BLaER1 (cell line): Measurements from ENCODE around the gene HOXD8.

Experiments used
- H3K27ac ChIP-seq: shearing (Covaris generic); formaldehyde crosslinking; 2 replicates; pipeline ENCODE4 v1.8.1; 2022
- H3K27me3 ChIP-seq: shearing (Covaris generic); formaldehyde crosslinking; 2 replicates; pipeline ENCODE4 v1.8.1; 2022
- H3K36me3 ChIP-seq: shearing (Covaris generic); formaldehyde crosslinking; 2 replicates; pipeline ENCODE4 v1.8.1; 2022
- H3K4me1 ChIP-seq: shearing (Covaris generic); formaldehyde crosslinking; 2 replicates; pipeline ENCODE4 v1.8.1; 2022
- H3K4me2 ChIP-seq: shearing (Covaris generic); formaldehyde crosslinking; 2 replicates; pipeline ENCODE4 v1.8.1; 2022
- H3K4me3 ChIP-seq: shearing (Covaris generic); formaldehyde crosslinking; 2 replicates; pipeline ENCODE4 v1.8.1; 2022
- H3K9ac ChIP-seq: shearing (Covaris generic); formaldehyde crosslinking; 2 replicates; pipeline ENCODE4 v1.8.1; 2022
- H3K9me3 ChIP-seq: shearing (Covaris generic); formaldehyde crosslinking; 2 replicates; pipeline ENCODE4 v1.8.1; 2022
- H4K20me1 ChIP-seq: shearing (Covaris generic); formaldehyde crosslinking; 2 replicates; pipeline ENCODE4 v1.8.1; 2022
- Cebpa-rat ChIP-seq: shearing (Covaris generic); IDR thresholded peaks from 2 replicates; pipeline ENCODE4 v1.8.1; 2022

The HOXD8 gene

DNA sequence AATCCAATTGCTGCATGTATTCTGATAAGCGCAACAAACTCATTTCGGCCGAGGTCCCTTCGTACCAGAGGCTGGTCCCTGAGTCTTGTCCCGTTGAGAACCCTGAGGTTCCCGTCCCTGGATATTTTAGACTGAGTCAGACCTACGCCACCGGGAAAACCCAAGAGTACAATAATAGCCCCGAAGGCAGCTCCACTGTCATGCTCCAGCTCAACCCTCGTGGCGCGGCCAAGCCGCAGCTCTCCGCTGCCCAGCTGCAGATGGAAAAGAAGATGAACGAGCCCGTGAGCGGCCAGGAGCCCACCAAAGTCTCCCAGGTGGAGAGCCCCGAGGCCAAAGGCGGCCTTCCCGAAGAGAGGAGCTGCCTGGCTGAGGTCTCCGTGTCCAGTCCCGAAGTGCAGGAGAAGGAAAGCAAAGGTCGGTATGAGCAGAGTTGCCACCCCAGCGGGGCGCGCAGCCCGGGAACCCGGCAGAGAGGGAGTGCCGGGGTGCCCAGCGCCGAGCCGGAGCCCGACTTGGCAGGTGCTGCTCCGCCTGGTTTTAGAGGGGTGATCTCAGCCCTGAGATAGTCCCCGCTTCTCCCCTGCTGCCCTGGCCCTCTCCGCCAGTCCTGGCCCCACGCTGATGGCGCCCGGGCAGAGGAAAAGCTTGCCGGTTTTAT lies 12.2 kb upstream of the HOXD8 start:
- Histone ChIP-seq H3K4me2 (no peak overlapping the region), H3K9ac (no peak overlapping the region), H3K36me3 (no peaks in the 10 kb centered on the region), H3K4me1 (no peaks in the 10 kb centered on the region), H3K27me3 (peaks cover 100% of the 10 kb centered on the region), H3K27ac (no peak overlapping the region), H3K4me3 (0 out of 2 replicates have a peak overlapping the region, but pooled peaks have one; percentile 2), H3K9me3 (peaks cover 74% of the 10 kb centered on the region), H4K20me1 (peaks cover 90% of the 10 kb centered on the region)
- no peak for TF ChIP-seq Cebpa-rat

DNA sequence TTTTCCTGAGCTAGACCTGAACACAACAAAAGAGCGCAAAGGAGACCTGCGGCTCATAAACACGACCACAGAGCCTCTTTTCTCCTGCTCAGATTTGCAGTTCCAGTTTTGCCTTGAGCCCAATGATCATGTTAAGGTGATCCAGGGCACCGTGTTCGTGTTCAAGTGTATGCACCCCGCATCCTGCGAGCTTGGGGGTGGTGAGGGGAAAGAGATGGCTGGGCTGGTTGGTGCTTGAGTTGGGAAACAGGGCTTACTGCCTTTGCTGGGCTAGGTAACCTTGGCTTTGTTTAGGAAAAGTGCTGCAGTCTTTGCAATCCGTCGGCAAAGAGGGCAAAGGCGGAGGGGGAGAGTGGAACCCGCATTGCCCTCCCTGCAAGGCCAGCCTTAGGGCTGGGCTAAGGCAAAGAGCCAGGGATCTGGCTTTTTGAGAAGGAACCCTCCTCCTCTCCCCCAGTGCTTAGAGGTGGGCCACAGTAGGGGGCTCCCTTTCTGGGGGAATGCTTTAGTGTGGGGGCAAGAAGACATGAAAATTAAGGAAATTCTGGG lies 11.6 kb upstream of the HOXD8 start:
- Histone ChIP-seq H3K4me2 (no peak overlapping the region), H3K9me3 (peaks cover 74% of the 10 kb centered on the region), H3K27ac (no peak overlapping the region), H4K20me1 (peaks cover 90% of the 10 kb centered on the region), H3K9ac (no peak overlapping the region), H3K36me3 (no peaks in the 10 kb centered on the region), H3K4me3 (0 out of 2 replicates have a peak overlapping the region, but pooled peaks have one; percentile 2), H3K4me1 (no peaks in the 10 kb centered on the region), H3K27me3 (peaks cover 100% of the 10 kb centered on the region)
- no peak for TF ChIP-seq Cebpa-rat

DNA sequence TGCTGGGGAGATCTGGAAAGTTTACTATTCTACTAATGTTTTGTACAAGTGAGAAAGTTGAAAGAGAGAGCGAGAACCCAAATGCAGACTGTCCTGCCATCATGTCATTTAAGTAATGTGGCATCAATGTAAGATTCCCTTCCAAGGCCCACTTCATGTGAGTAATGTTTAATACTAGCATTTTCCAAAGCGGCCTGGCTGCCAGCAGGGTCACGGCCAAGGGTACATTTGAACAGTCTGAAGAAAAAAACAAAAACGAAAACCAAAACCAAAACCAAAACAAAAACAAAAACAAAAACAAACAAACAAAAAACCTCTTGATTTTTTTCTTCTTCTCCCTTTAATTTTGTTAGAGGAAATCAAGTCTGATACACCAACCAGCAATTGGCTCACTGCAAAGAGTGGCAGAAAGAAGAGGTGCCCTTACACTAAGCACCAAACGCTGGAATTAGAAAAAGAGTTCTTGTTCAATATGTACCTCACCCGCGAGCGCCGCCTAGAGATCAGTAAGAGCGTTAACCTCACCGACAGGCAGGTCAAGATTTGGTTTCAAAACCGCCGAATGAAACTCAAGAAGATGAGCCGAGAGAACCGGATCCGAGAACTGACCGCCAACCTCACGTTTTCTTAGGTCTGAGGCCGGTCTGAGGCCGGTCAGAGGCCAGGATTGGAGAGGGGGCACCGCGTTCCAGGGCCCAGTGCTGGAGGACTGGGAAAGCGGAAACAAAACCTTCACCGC lies 10.7 kb upstream of the HOXD8 start:
- no peak for TF ChIP-seq Cebpa-rat
- no peaks in the 10 kb centered on the region for H3K36me3 ChIP-seq
- H3K9ac ChIP-seq: no peak overlapping the region
- no peaks in the 10 kb centered on the region for H3K4me1 ChIP-seq
- no peak overlapping the region for H3K4me3 ChIP-seq
- peaks cover 93% of the 10 kb centered on the region for H4K20me1 ChIP-seq
- no peak overlapping the region for H3K4me2 ChIP-seq
- H3K27me3 ChIP-seq: peaks cover 100% of the 10 kb centered on the region
- no peak overlapping the region for H3K27ac ChIP-seq
- peaks cover 78% of the 10 kb centered on the region for H3K9me3 ChIP-seq

DNA sequence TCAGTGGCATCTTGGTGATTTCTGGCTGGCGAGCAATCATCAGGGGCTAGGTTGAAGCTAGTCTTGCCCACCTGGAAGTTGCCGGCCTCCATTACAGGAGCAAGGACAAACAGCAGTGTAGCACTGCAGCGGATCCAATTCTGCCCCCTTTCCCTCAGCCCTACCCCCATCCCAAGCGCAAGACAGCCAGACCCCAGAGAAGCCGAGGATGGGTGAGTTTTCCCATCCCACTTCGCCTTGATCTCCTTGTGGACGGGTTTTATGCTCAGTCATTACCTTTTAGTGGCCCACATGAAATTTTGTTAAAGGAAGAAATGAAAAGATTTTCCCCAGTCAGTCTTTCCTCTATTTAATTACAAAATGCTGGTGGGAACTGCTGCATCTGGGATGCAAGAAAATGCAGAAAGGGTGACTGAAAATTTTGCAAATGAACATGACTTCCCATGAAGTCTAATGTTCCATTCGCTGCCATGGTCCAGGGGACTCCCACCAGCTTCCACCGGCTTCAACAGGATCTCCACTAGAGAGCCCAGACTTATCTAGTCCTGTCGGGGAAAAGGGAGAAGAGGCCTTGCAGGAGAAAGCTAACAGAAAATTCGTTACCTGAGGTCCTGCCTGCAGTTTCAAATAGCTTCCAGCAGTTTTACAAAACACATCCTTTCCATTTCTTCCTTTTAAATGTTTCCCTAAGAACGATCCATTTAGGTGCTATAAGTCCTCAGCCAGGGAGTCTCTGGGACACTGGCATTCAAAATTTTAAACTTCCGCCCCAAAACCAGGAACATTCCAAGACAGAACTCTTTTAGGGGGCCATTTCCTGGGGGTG lies 8.9 kb upstream of the HOXD8 start:
- Histone ChIP-seq H3K27me3 (peaks cover 100% of the 10 kb centered on the region), H3K4me3 (no peak overlapping the region), H3K4me1 (no peaks in the 10 kb centered on the region), H3K9me3 (peaks cover 67% of the 10 kb centered on the region), H3K27ac (no peak overlapping the region), H3K4me2 (no peak overlapping the region), H4K20me1 (peaks cover 96% of the 10 kb centered on the region), H3K9ac (no peak overlapping the region), H3K36me3 (no peaks in the 10 kb centered on the region)
- no peak for TF ChIP-seq Cebpa-rat

DNA sequence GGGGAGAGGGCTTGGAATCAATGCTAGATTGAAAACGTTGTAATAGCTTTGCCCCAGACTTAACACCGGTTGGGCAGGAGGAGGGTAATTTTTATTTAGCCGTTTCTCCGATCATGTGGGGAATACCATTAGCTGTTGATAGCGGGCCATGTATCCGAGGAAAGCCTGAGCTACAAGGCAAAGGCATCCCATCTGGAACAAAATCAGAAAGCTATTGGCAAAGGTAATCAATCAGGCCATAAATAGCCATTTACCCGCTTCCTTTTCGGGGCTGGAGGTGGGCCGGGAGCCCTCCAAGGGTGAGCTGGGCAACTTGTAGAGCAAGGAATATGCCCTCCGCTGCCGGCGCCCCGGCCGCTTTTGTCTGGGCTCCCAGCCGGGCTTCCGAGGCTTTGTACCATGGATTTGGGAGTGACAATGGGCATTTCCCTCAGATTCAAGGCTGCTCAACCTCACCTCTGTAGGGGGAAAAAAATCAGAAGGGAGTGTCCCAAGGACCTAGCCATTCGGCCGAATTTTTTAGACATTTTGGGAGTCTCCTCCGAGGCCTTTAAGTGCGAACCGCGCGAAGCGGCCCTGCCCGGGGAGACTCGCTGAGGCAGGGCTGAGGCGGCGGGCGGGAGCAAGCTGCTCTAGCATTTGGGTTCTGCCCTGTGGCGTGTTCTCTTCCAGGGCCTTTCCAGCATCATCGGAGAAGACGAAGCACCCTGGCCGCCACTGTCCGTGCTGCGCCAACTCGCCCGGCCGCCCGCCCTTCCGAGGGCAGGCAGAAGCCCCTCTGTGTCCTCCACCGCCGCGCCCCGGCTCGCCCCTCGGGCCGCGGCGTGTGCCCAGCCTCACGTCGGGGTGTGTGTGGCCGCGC lies 8.1 kb upstream of the HOXD8 start:
- Histone ChIP-seq H4K20me1 (peaks cover 96% of the 10 kb centered on the region), H3K4me3 (no peak overlapping the region; the same call in 1 of the 2 replicates), H3K4me1 (no peaks in the 10 kb centered on the region), H3K27me3 (peaks cover 100% of the 10 kb centered on the region), H3K9ac (no peak overlapping the region), H3K4me2 (no peak overlapping the region), H3K9me3 (peaks cover 59% of the 10 kb centered on the region), H3K36me3 (no peaks in the 10 kb centered on the region), H3K27ac (no peak overlapping the region)
- TF ChIP-seq Cebpa-rat: no peak

DNA sequence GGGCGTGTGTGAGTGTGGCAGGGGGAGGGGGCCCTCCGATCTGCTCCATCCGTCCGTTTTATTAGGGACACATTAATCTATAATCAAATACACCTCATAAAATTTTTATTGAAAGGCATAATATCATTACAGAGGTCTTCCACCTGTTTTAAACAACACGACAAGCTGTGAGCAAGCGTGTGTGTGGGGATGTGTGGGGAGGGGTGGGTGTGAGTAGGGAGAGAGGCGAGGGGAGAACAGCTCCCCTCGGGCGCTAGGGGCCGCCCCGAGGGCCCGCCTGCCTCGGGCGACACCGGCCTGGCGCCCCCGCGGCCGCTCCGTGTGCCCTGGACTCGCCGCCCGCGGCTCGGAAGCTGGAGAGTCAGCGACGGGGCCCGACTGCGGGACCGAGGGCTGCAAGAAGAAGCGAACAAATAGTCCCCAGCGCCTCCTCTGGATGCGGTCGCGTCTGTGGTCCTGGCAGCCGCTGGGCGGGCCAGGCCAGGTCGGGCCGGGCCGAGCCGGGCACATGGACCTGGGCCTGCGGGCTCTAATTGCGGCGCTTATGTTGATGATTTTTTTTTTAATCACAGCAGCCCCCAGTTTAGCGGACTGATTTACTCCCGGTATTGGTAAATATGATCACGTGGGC lies 7.3 kb upstream of the HOXD8 start:
- H3K9me3 ChIP-seq: peaks cover 52% of the 10 kb centered on the region
- H3K27ac ChIP-seq: no peak overlapping the region
- H3K4me1 ChIP-seq: no peaks in the 10 kb centered on the region
- no peak for TF ChIP-seq Cebpa-rat
- peaks cover 96% of the 10 kb centered on the region for H4K20me1 ChIP-seq
- H3K4me3 ChIP-seq: peak overlapping the region; percentile 33; the same call in 1 of the 2 replicates
- no peak overlapping the region for H3K9ac ChIP-seq
- H3K36me3 ChIP-seq: no peaks in the 10 kb centered on the region
- H3K4me2 ChIP-seq: no peak overlapping the region
- H3K27me3 ChIP-seq: peaks cover 100% of the 10 kb centered on the region

DNA sequence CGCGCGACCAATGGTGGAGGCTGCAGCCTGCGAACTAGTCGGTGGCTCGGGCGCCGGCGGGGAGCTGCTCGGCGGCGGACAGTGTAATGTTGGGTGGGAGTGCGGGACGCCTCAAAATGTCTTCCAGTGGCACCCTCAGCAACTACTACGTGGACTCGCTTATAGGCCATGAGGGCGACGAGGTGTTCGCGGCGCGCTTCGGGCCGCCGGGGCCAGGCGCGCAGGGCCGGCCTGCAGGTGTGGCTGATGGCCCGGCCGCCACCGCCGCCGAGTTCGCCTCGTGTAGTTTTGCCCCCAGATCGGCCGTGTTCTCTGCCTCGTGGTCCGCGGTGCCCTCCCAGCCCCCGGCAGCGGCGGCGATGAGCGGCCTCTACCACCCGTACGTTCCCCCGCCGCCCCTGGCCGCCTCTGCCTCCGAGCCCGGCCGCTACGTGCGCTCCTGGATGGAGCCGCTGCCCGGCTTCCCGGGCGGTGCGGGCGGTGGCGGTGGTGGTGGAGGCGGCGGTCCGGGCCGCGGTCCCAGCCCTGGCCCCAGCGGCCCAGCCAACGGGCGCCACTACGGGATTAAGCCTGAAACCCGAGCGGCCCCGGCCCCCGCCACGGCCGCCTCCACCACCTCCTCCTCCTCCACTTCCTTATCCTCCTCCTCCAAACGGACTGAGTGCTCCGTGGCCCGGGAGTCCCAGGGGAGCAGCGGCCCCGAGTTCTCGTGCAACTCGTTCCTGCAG lies 6.7 kb upstream of the HOXD8 start, which contains the start of gene HOXD9:
HOXD9 (plus strand) TSS at position 37 of the 728 bp plus-strand sequence; CDS start at position 87, 50 bp downstream.
- H3K27me3 ChIP-seq: peaks cover 100% of the 10 kb centered on the region
- H3K9ac ChIP-seq: no peak within 1 kb of the TSS
- H3K36me3 ChIP-seq: no peaks in the 10 kb centered on the region
- no peak within 1 kb of the TSS for H3K4me2 ChIP-seq
- peaks cover 45% of the 10 kb centered on the region for H3K9me3 ChIP-seq
- H3K4me1 ChIP-seq: no peaks in the 10 kb centered on the region
- no peak within 1 kb of the TSS for H3K27ac ChIP-seq
- TF ChIP-seq Cebpa-rat: no peak
- H4K20me1 ChIP-seq: peaks cover 96% of the 10 kb centered on the region
- peak within 1 kb of the TSS; percentile 33; the same call in 1 of the 2 replicates for H3K4me3 ChIP-seq
